Measurements from ENCODE around the gene HCFC2.

Gene HCFC2

GRCh38 chr12:104054681-104055346 lies 9.5 kb upstream of the HCFC2 start:
- H3K27me3 ChIP-seq = no peaks in the 10 kb centered on the region
- H3K27ac ChIP-seq = no peak overlapping the region
- TF ChIP-seq CTCF (IDR thresholded peaks at IDR 0.05) = no peak
- H3K9me3 ChIP-seq = no peaks in the 10 kb centered on the region
- H3K4me1 ChIP-seq = peaks cover 0 to 10% (median 6%) of the 10 kb centered on the region in 4 donors
- no peaks in the 10 kb centered on the region for H3K36me3 ChIP-seq
- intact Hi-C loops (cut with DNase I; ENCODE audit: low total_unique reads) = loop anchor here (5.0 kb wide), 1 partner anchor 57 kb away; no protein-coding TSS in a partner anchor
- DNase-seq = no peak
- H3K4me3 ChIP-seq = no peak overlapping the region

- H3K27me3 ChIP-seq = no peaks in the 10 kb centered on the region
- no peaks in the 10 kb centered on the region for H3K36me3 ChIP-seq
- intact Hi-C loops (cut with DNase I; ENCODE audit: low total_unique reads) = loop anchor here (5.0 kb wide), 1 partner anchor 56 kb away; no protein-coding TSS in a partner anchor
- TF ChIP-seq CTCF (IDR thresholded peaks at IDR 0.05) = no peak
- H3K4me3 ChIP-seq = no peak overlapping the region
- no peaks in the 10 kb centered on the region for H3K9me3 ChIP-seq
- H3K4me1 ChIP-seq = peaks cover 0 to 6% (median under 1%) of the 10 kb centered on the region in 4 donors
- DNase-seq = peak in 1 of 2 donors; percentile 22
- H3K27ac ChIP-seq = no peak overlapping the region
Measured at GRCh38 chr12:104055686-104056388, 8.5 kb upstream of the HCFC2 start.

DNA sequence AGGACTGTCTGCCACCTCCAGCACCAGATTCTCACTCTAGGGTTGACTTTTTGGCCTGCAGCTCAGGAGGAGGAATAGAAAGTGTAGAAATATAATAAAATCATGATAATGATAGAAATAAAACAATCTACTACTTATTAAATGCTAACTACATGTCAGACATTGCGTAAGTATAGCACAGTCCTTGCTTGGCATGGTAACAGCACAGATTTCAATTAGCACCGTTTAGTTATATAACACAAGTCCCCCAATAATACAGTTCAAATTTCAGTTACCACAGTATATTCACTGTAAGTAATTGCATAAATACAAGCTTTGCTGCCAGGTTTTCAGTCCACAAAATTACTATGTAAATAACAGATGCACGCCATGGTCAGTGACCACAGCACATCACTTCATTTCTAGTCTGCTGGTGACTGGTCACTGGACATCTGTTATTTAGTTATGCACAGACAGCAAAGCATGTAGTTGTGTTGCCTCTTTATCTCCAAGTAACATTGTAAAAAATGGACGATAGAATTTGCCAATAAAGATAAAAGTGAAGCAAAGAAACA lies 7.8 kb upstream of the HCFC2 start:
- no peaks in the 10 kb centered on the region for H3K27me3 ChIP-seq
- H3K27ac ChIP-seq = no peak overlapping the region
- H3K36me3 ChIP-seq = no peaks in the 10 kb centered on the region
- no peak for DNase-seq
- no peaks in the 10 kb centered on the region for H3K9me3 ChIP-seq
- intact Hi-C loops (cut with DNase I; ENCODE audit: low total_unique reads) = loop anchor here (5.0 kb wide), 1 partner anchor 56 kb away; no protein-coding TSS in a partner anchor
- peaks cover 0 to 5% (median 0%) of the 10 kb centered on the region in 4 donors for H3K4me1 ChIP-seq
- no peak for TF ChIP-seq CTCF (IDR thresholded peaks at IDR 0.05)
- no peak overlapping the region for H3K4me3 ChIP-seq

DNA sequence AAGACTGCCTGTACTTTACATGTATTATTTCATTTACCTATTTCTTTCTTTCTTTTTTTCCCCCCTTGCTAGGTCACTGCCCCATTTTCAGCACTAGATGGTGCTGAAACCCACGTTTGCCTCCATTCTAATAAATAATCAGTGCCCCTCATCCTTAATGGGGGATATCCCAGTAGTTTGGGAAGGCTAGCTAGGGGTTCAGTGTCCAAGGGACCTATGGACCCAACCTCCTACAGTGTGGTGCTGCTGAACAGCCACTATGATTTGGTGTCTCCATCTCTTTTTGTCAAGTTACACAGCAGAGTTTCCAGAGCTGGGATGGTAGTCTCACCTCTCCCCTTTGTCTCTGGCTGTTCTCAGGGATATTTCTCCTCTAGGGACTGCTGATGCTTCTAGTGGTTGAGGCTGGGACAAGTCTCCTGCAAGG lies 6.5 kb upstream of the HCFC2 start:
- DNase-seq = no peak
- H3K36me3 ChIP-seq = no peaks in the 10 kb centered on the region
- H3K4me3 ChIP-seq = no peak overlapping the region
- intact Hi-C loops (cut with DNase I; ENCODE audit: low total_unique reads) = loop anchor here (5.0 kb wide), 1 partner anchor 55 kb away; no protein-coding TSS in a partner anchor
- H3K9me3 ChIP-seq = no peaks in the 10 kb centered on the region
- H3K27me3 ChIP-seq = no peaks in the 10 kb centered on the region
- no peak overlapping the region for H3K27ac ChIP-seq
- TF ChIP-seq CTCF (IDR thresholded peaks at IDR 0.05) = peak; percentile 47 to 56
- H3K4me1 ChIP-seq = peaks cover 0 to 5% (median 0%) of the 10 kb centered on the region in 4 donors

- intact Hi-C loops (cut with DNase I; ENCODE audit: low total_unique reads) = loop anchor here (5.0 kb wide), 1 partner anchor 53 kb away; no protein-coding TSS in a partner anchor
- no peak for DNase-seq
- H3K9me3 ChIP-seq = no peaks in the 10 kb centered on the region
- no peak overlapping the region for H3K27ac ChIP-seq
- H3K36me3 ChIP-seq = no peaks in the 10 kb centered on the region
- H3K4me3 ChIP-seq = no peak overlapping the region
- TF ChIP-seq CTCF (IDR thresholded peaks at IDR 0.05) = no peak
- H3K4me1 ChIP-seq = peaks cover 0 to 9% (median 3%) of the 10 kb centered on the region in 4 donors
- H3K27me3 ChIP-seq = no peaks in the 10 kb centered on the region
Measured at GRCh38 chr12:104058802-104059201, 5.5 kb upstream of the HCFC2 start.
